ENCODE measurements around the gene EIF2AK3. TPM values are rescaled to one million over a fixed set of nuclear protein-coding genes. Genes with fewer than 3 reads are reported as not detected.
"Not testable (repeated sequence)": the region's sequence is repeated elsewhere in the genome, so short reads cannot be mapped to it uniquely, and the experiment has no call there.

Gene EIF2AK3
- total RNA-seq, 1 experiment from 2014 or later: 11.3 TPM

- H3K27me3 ChIP-seq (ENCODE audit: control insufficient read depth, insufficient read depth, low read length): no peaks in the 10 kb centered on the region
- H3K4me1 ChIP-seq (ENCODE audit: control insufficient read depth, insufficient read depth, low read length): peaks cover 4% of the 10 kb centered on the region; the same call in 1 of the 2 replicates
- H3K36me3 ChIP-seq (ENCODE audit: control insufficient read depth, insufficient read depth, low read length): no peaks in the 10 kb centered on the region
- BruUV-seq (replicated peaks): no TSS peak
- H3K27ac ChIP-seq (ENCODE audit: low read length): no peak overlapping the region
- H3K4me3 ChIP-seq (ENCODE audit: low read depth in 2 of 2, low read length in 2 of 2): no peak overlapping the region
- intact Hi-C loops (cut with micrococcal nuclease; ENCODE audit: unreplicated experiment): no loop called here
- ATAC-seq (no peak), DNase-seq (ENCODE audit: low read depth, low spot score) (no peak)
- ChIA-PET CTCF (no interaction called here), POLR2A (no interaction called here)
- no peaks in the 10 kb centered on the region for H3K9me3 ChIP-seq (ENCODE audit: control insufficient read depth, insufficient read depth, low read depth, low read length)
- in situ Hi-C loops (cut with HindIII; ENCODE audit: low pct_unique_long_range_greater_than_20kb, low sequenced_read_pairs): no loop called here
- no peak for TF ChIP-seq TCF7L2 (IDR thresholded peaks at IDR 0.05; ENCODE audit: low read depth, low read length)
Measured at GRCh38 chr2:88654714-88655113, 27.4 kb upstream of the EIF2AK3 start.

GRCh38 chr2:88651646-88652045, 24.4 kb upstream of the EIF2AK3 start:
- Histone ChIP-seq H3K27me3 (ENCODE audit: control insufficient read depth, insufficient read depth, low read length) (no peaks in the 10 kb centered on the region), H3K4me1 (ENCODE audit: control insufficient read depth, insufficient read depth, low read length) (no peaks in the 10 kb centered on the region), H3K9me3 (ENCODE audit: control insufficient read depth, insufficient read depth, low read depth, low read length) (no peaks in the 10 kb centered on the region), H3K4me3 (ENCODE audit: low read depth in 2 of 2, low read length in 2 of 2) (no peak overlapping the region), H3K27ac (ENCODE audit: low read length) (no peak overlapping the region), H3K36me3 (ENCODE audit: control insufficient read depth, insufficient read depth, low read length) (no peaks in the 10 kb centered on the region)
- POLR2A ChIA-PET: no interaction called here
- BruUV-seq (replicated peaks): no TSS peak
- intact Hi-C loops (cut with micrococcal nuclease; ENCODE audit: unreplicated experiment): no loop called here
- TF ChIP-seq TCF7L2 (IDR thresholded peaks at IDR 0.05; ENCODE audit: low read depth, low read length): no peak
- no peak for TF ChIP-seq CTCF (IDR thresholded peaks at IDR 0.05)
- TF ChIP-seq SIN3A (IDR thresholded peaks at IDR 0.05; ENCODE audit: borderline replicate concordance, insufficient read depth, low read depth, low read length): no peak
- TF ChIP-seq POLR2AphosphoS5 (IDR thresholded peaks at IDR 0.05; ENCODE audit: low read depth, low read length): no peak
- no peak for TF ChIP-seq REST (IDR thresholded peaks at IDR 0.05; ENCODE audit: insufficient read depth in 1 of 2, low read depth in 2 of 2, low read length in 1 of 2)
- CTCF ChIA-PET: no interaction called here
- ATAC-seq (no peak), DNase-seq (ENCODE audit: low read depth, low spot score) (no peak)
- in situ Hi-C loops (cut with HindIII; ENCODE audit: low pct_unique_long_range_greater_than_20kb, low sequenced_read_pairs): no loop called here

GRCh38 chr2:88645291-88645882, 18.1 kb upstream of the EIF2AK3 start:
- POLR2A ChIA-PET; H3K9me3 ChIP-seq (ENCODE audit: control insufficient read depth, insufficient read depth, low read depth, low read length); H3K4me3 ChIP-seq (ENCODE audit: low read depth in 2 of 2, low read length in 2 of 2); ATAC-seq; BruUV-seq (replicated peaks); CTCF ChIA-PET; H3K27me3 ChIP-seq (ENCODE audit: control insufficient read depth, insufficient read depth, low read length); H3K27ac ChIP-seq (ENCODE audit: low read length); H3K36me3 ChIP-seq (ENCODE audit: control insufficient read depth, insufficient read depth, low read length); intact Hi-C loops (cut with micrococcal nuclease; ENCODE audit: unreplicated experiment); DNase-seq (ENCODE audit: low read depth, low spot score); H3K4me1 ChIP-seq (ENCODE audit: control insufficient read depth, insufficient read depth, low read length); in situ Hi-C loops (cut with HindIII; ENCODE audit: low pct_unique_long_range_greater_than_20kb, low sequenced_read_pairs): not testable (repeated sequence)

Data from Panc1 (cell line).